AG08395 (cell line): Measurements from ENCODE around the gene PLTP.
"Not testable (repeated sequence)": the region's sequence is repeated elsewhere in the genome, so short reads cannot be mapped to it uniquely, and the experiment has no call there.

Experiments
- DNase-seq: peaks from one replicate; pipeline ENCODE4 v3.0.0; 2012; ENCODE audit warnings: mixed read lengths, low spot score

PLTP gene

GRCh38 chr20:45944965-45945677, 33.2 kb upstream of the PLTP start:
- DNase-seq = no peak

- no peak for DNase-seq
These were observed 32.4 kb upstream of the PLTP start for GRCh38 chr20:45944151-45944964.

DNA sequence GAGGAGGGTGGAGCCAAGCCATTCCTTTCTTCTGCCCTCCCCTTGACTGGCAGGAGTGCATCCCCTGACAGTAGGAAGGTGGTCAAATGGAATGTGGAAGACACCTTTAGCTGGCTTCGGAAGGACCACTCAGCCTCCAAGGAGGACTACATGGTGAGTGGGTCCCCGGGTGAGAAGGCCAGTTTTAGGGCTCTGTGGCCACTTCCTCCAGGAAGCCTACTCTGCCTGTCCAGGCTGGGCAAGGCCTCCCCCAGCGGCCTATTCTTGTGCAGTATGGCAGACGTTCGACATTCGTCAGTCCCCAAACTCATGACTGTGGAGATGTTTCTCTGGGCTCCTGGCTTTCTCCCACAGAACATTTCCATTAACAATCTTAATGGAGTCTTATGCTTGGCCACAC, 31.7 kb upstream of the PLTP start:
- no peak for DNase-seq

- no peak for DNase-seq
These were observed 28.5 kb upstream of the PLTP start for GRCh38 chr20:45940469-45940868.

- DNase-seq = no peak
These were observed 28.1 kb upstream of the PLTP start for GRCh38 chr20:45940053-45940452.

DNA sequence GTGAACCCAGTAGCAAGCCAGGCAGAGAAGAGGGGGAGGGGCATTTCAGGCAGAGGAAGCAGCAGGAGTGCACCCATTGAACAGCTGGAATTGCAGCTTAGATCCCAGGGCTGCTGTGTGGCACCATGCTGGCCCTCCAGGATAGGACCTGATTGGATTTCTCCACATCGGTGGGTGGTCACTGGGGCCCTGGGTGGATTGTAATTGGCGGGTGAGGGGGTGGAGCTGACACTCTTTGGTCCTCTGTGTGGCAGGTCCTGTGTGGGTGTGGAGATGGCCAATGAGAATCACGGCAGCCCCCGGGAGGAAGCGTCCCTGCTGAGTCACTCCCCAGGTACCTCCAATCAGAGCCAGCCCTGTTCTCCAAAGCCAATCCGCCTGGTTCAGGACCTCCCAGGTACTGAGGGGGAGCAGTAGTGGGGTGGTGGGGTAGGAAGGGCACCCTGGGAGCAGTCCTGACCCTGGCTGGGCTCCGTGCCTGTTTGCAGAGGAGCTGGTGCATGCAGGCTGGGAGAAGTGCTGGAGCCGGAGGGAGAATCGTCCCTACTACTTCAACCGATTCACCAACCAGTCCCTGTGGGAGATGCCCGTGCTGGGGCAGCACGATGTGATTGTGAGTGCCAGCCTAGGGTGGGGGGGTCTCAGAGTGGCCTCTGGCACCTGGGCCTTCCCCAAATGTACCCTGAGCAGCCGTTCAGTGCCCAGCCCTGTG, 26.9 kb upstream of the PLTP start:
- DNase-seq = no peak

- DNase-seq = no peak
These were observed 25.8 kb upstream of the PLTP start for GRCh38 chr20:45937765-45938164.

GRCh38 chr20:45935416-45936046, 23.6 kb upstream of the PLTP start:
- no peak for DNase-seq

GRCh38 chr20:45934586-45935415, 22.8 kb upstream of the PLTP start, which contains the start of gene PCIF1:
TSS of gene PCIF1 (plus strand) at chr20:45934683. CDS start at chr20:45939000, 4,317 bp downstream.
- peak; percentile 100 for DNase-seq

DNA sequence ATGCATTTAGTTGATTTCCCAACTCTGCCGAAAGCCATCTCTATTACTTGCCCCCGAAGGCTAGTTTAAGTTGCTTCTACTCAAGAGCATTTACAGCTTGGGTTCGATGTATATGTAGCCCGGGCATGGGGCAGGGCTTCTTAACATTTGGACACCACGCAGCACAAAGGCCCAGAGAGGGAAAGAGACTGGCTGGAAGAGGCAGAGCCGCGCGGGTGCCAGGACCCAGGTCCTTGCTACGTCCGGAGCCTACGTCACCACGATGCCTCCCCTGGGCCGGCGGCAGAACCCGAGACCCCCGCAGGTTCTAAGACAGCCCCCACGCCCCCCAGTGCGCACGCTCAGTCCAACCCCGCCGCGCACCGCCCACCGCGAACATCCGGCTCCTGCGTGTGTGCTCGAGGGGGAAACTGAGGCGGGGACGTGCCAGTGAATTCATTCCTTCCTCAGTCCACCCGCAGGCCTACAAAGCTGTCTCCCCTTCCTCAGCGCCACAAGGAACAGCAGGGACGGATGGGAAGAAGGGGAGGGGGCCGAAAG, 22.2 kb upstream of the PLTP start:
- no peak for DNase-seq

GRCh38 chr20:45933266-45934045, 21.5 kb upstream of the PLTP start:
- peak; percentile 77 for DNase-seq

DNA sequence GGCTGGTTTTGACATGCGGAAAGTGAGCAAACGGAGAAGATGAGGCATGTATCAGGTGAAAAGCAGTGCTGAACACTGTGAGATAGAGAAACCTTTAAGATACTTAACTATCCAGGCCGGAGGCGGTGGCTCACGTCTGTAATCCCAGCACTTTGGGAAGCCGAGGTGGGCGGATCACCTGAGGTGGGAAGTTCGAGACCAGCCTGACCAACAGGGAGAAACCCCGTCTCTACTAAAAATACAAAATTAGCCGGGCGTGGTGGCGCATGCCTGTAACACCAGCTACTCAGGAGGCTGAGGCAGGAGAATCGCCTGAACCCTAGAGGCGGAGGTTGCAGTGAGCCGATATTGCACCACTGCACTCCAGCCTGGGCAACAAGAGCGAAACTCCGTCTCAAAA, 19.7 kb upstream of the PLTP start:
- DNase-seq = not testable (repeated sequence)

DNA sequence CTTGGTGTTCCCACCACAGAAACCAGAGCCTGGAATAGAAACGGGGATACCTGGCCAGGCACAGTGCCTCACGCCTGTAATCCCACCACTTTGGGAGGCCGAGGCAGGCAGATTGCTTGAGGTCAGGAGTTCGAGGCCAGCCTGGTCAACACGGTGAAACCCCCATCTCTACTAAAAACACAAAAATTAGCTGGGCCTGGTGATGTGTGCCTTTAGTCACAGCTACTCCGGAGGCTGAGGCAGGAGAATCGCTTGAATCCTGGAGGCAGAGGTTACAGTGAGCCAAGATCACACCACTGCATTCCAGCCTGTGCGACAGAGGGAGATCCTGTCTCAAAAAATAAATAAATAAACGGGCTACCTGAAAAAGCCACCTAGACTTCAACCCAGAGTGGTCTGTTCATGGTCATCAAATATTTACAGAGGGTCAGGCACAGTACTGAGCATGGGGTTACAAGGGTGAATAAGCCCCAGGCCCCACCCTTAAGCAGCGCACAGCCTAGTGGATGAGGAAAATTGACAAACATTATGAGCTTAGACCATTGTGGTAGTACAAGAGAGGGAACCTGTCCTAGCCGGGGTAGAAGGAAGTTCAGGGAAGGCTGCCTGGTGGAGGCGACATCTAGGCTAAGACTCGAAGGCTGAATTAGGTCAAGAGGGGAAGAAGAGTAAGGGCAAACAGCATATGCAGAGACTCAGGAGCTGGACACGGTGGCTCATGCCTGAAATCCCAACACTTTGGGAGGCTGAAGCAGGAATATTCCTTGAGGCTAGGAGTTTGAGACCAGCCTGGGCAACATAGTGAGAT, 15.3 kb upstream of the PLTP start:
- DNase-seq = no peak

- no peak for DNase-seq
These were observed 14.7 kb upstream of the PLTP start for GRCh38 chr20:45926731-45927070.

DNA sequence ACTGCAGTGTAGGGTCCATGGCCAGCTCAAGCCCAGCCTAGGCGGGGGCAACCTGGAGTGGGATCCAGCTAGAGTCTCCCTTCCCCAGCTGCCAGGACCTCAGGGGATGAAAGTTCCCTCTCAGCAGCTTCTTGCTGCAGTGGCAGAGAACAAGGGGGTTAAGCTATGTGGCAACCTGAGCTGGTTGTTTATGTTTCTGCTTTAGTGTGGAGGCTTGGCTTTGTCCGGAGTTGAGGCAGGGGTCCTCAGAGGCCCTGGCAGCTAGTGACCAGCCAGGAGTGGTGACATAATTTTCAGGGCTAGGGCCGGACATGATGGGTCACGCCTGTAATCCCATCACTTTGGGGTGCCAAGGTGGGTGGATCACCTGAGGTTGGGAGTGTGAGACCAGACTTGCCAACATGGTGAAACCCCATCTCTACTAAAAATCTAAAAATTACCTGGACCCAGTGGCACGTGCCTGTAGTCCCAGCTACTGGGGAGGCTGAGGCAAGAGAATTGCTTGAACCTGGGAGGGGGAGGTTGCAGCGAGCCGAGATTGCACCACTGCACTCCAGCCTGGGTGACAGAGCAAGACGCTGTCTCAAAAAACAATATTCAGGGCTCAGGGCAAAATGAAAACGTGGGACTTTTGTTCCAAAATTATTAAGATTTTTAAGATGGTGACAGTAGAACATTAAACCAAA, 14.0 kb upstream of the PLTP start:
- no peak for DNase-seq

DNA sequence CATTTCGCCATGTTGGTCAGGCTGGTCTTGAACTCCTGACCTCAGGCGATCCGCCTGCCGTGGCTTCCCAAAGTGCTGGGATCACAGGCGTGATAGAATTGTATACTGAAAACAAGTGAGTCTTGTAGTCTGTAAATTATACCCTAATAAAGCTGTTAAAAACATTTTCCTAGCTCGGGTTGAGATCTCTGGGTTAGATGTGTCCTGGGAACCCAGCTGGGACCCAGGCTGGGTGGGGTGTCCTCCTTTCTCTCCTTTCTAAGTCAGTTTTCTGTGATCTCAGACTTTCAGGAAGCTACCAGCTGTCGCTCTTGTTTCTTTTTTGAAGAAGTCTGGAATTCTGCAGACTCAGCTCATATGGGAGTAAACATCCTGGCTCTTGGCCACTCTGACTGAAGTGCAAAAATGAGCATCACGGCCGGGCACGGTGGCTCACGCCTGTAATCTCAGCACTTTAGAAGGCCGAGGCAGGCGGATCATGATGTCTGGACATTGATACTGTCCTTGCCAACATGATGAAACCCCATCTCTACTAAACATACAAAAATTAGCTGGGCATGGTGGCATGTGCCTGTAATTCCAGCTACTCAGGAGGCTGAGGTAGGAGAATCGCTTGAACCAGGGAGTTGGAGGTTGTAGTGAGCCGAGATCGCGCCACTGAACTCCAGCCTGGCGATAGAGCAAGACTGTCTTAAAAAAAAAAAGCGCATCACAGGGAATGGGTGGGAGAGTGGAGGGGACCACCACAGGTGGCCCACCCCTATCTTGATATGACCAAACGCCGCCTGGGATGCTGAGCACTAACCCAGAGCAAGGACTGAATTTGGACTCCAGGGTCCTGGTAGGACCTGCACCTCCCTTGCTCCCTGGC, 12.7 kb upstream of the PLTP start:
- peak; percentile 66 for DNase-seq

GRCh38 chr20:45921337-45922189, 9.6 kb upstream of the PLTP start:
- DNase-seq = no peak
